HepG2 (cell line): ENCODE measurements around the gene PCIF1.

Experiments used
- CBX2 ChIP-seq, 2 experiments: fragments of 200-600 bp in 1 of 2; sonication (generic); formaldehyde crosslinking in 1 of 2; IDR thresholded peaks; 2 replicates each; pipeline versions ENCODE4 v1.7.0 to v1.8.1; 2018 to 2022; ENCODE audit warnings: low read depth in 2 of 2, low read length in 1 of 2, mild to moderate bottlenecking in 1 of 2, missing genetic modification reagents in 1 of 2
- CTCF ChIP-seq: sonication (generic); formaldehyde crosslinking; IDR thresholded peaks from 2 replicates; pipeline ENCODE4 v1.5.0; 2020; ENCODE audit warnings: mild to moderate bottlenecking, missing genetic modification reagents, moderate library complexity
- ERF ChIP-seq: IDR thresholded peaks from 2 replicates; pipeline ENCODE4 v1.6.1; 2018; ENCODE audit warnings: missing biosample characterization, missing genetic modification reagents
- MAFF ChIP-seq: IDR thresholded peaks from 2 replicates; pipeline ENCODE4 v1.6.1; 2011; ENCODE audit warnings: low read depth, low read length, improper control_type of control experiment
- TCF12 ChIP-seq, 2 experiments: fragments of 450-650 bp in 1 of 2; sonication (generic) in 1 of 2; formaldehyde crosslinking in 1 of 2; IDR thresholded peaks; 2 replicates each; pipeline versions ENCODE4 v1.6.1 to v1.8.0; 2017 to 2022; ENCODE audit warnings: antibody characterized with exemption in 1 of 2, mild to moderate bottlenecking in 1 of 2, missing genetic modification reagents in 1 of 2, moderate library complexity in 1 of 2
- TCF7 ChIP-seq: sonication (generic); IDR thresholded peaks from 2 replicates; pipeline ENCODE4 v1.6.1; 2016; ENCODE audit warnings: antibody characterized with exemption, low read depth
- ZFP36L1 ChIP-seq: sonication (generic); formaldehyde crosslinking; IDR thresholded peaks from 2 replicates; pipeline ENCODE4 v1.8.0; 2022; ENCODE audit warnings: mild to moderate bottlenecking, missing genetic modification reagents, moderate library complexity
- TF ChIP-seq, protein P1 (sequence below): sonication (generic); formaldehyde crosslinking; IDR thresholded peaks from 2 replicates; pipeline ENCODE4 v1.5.0; 2020; ENCODE audit warnings: mild to moderate bottlenecking, missing genetic modification reagents, borderline replicate concordance

DNA sequence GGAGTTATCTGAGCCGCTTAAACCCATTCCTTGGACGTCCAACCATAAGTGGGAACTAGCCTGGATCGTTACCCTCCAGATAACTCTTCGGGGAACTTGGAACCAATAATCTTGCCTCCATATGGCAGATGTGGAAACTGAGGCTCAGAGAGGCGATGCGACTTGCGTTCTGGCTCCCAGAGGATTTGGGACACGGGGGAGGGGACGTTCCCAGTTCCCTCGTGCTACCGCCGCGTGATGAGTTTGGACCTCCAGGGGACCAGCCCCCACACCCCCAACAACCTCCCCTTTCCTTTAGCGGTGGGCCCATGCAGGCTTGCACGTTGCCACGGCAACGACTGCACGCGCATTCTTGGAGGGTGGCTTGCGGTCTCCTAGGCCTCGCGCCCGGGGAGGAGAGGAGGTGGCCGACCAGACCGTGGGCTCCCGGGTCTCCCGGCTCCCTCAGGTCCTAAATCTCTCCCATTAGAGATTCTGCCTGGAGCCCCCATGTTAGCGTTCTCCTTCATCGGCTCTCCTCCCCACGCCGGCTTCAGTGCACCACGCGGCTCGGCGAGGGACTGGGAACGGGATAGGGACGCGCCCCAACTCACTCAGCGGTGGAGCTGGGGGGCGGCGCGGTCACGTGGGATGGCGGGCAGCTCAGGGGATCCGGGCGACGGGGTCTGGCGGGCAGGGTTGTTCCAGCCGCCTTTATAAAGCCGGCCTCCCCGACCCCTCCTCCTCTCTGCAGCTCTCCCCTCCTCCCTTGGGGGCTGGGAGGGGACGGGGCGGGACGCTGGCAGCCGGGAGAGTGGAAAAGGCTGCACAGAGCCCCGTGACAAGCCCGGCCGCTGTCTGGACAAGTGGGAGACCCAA lies 22.8 kb upstream of the PCIF1 start, which contains the start of gene PLTP:
- TF ChIP-seq CTCF (CRISPR knock-in tag) = no peak
- TF ChIP-seq CBX2 (IDR thresholded peaks at IDR 0.05; ENCODE audit: low read depth, low read length) = no peak
- no peak for TF ChIP-seq CBX2 (CRISPR knock-in tag; IDR thresholded peaks at IDR 0.05; ENCODE audit: low read depth)
- no peak for TF ChIP-seq ERF (CRISPR knock-in tag)
- TF ChIP-seq TCF7 = no peak
- TF ChIP-seq MAFF = no peak
- no peak for TF ChIP-seq ZFP36L1 (CRISPR knock-in tag)
- TF ChIP-seq, protein P1, sequence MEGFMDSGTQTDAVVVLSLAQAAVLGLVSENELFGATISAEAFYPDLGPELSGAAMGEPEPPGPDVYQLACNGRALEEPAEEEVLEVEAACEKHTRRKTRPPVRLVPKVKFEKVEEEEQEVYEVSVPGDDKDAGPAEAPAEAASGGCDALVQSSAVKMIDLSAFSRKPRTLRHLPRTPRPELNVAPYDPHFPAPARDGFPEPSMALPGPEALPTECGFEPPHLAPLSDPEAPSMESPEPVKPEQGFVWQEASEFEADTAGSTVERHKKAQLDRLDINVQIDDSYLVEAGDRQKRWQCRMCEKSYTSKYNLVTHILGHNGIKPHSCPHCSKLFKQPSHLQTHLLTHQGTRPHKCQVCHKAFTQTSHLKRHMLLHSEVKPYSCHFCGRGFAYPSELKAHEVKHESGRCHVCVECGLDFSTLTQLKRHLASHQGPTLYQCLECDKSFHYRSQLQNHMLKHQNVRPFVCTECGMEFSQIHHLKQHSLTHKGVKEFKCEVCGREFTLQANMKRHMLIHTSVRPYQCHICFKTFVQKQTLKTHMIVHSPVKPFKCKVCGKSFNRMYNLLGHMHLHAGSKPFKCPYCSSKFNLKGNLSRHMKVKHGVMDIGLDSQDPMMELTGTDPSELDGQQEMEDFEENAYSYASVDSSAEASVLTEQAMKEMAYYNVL (CRISPR knock-in tag) = 0 out of 2 replicates have a peak, but pooled peaks have one; percentile 5
- no peak for TF ChIP-seq TCF12 (IDR thresholded peaks at IDR 0.05)
- TF ChIP-seq TCF12 (CRISPR knock-in tag; IDR thresholded peaks at IDR 0.05) = no peak; the same call in 1 of the 2 replicates
